Fibroblast of the conjunctiva (primary cell): ENCODE results near the gene LIX1.
"Not testable (repeated sequence)": the region's sequence is repeated elsewhere in the genome, so short reads cannot be mapped to it uniquely, and the experiment has no call there.

Experiments
- DNase-seq: peaks from one replicate; pipeline ENCODE4 v3.0.0-alpha.2; 2010; ENCODE audit warnings: low read depth

LIX1 gene

GRCh38 chr5:97141539-97141938 is 872 bp downstream of the LIX1 start:
- DNase-seq = no peak

GRCh38 chr5:97141031-97141430 is 1.4 kb downstream of the LIX1 start:
- no peak for DNase-seq

GRCh38 chr5:97140250-97140649 is 2.2 kb downstream of the LIX1 start:
- not testable (repeated sequence) for DNase-seq

GRCh38 chr5:97136475-97136874 is 5.9 kb downstream of the LIX1 start:
- no peak for DNase-seq

- no peak for DNase-seq
Observed at GRCh38 chr5:97135868-97136267, 6.5 kb downstream of the LIX1 start.

- no peak for DNase-seq
Observed at GRCh38 chr5:97134634-97135033, 7.8 kb downstream of the LIX1 start.

- DNase-seq = no peak
Observed at GRCh38 chr5:97133101-97133500, 9.3 kb downstream of the LIX1 start.

GRCh38 chr5:97131921-97132320 is 10.5 kb downstream of the LIX1 start:
- no peak for DNase-seq

- no peak for DNase-seq
Observed at GRCh38 chr5:97131139-97131710, 11.2 kb downstream of the LIX1 start.

- DNase-seq = no peak
Observed at GRCh38 chr5:97127727-97128126, 14.7 kb downstream of the LIX1 start.

- DNase-seq = no peak
Observed at GRCh38 chr5:97125125-97125683, 17.2 kb downstream of the LIX1 start.

- DNase-seq = no peak
Observed at GRCh38 chr5:97124335-97124734, 18.1 kb downstream of the LIX1 start.

- no peak for DNase-seq
Observed at GRCh38 chr5:97121848-97122247, 20.6 kb downstream of the LIX1 start.

GRCh38 chr5:97120195-97120594 is 22.2 kb downstream of the LIX1 start:
- no peak for DNase-seq

GRCh38 chr5:97119007-97119390 is 23.4 kb downstream of the LIX1 start:
- DNase-seq = no peak

GRCh38 chr5:97118261-97119006 is 24.0 kb downstream of the LIX1 start:
- DNase-seq = no peak

GRCh38 chr5:97115932-97116331 is 26.5 kb downstream of the LIX1 start:
- no peak for DNase-seq

- DNase-seq = no peak
Observed at GRCh38 chr5:97112230-97112629, 30.2 kb downstream of the LIX1 start.

GRCh38 chr5:97111616-97112015 is 30.8 kb downstream of the LIX1 start:
- no peak for DNase-seq

GRCh38 chr5:97111004-97111403 is 31.4 kb downstream of the LIX1 start:
- DNase-seq = no peak

GRCh38 chr5:97107318-97107717 is 35.1 kb downstream of the LIX1 start:
- no peak for DNase-seq

GRCh38 chr5:97106216-97106581 is 36.2 kb downstream of the LIX1 start:
- no peak for DNase-seq

- DNase-seq = no peak
Observed at GRCh38 chr5:97105501-97106215, 36.8 kb downstream of the LIX1 start.
